NCI-H2029 treated with DMSO at 0.1 percent for 48 hours (cell line): Measurements from ENCODE around the gene DLGAP4.

Experiments
- DNase-seq: peaks from one replicate; lab custom pipeline; 2025; lab: John Stamatoyannopoulos, UW

Gene DLGAP4, protein sequence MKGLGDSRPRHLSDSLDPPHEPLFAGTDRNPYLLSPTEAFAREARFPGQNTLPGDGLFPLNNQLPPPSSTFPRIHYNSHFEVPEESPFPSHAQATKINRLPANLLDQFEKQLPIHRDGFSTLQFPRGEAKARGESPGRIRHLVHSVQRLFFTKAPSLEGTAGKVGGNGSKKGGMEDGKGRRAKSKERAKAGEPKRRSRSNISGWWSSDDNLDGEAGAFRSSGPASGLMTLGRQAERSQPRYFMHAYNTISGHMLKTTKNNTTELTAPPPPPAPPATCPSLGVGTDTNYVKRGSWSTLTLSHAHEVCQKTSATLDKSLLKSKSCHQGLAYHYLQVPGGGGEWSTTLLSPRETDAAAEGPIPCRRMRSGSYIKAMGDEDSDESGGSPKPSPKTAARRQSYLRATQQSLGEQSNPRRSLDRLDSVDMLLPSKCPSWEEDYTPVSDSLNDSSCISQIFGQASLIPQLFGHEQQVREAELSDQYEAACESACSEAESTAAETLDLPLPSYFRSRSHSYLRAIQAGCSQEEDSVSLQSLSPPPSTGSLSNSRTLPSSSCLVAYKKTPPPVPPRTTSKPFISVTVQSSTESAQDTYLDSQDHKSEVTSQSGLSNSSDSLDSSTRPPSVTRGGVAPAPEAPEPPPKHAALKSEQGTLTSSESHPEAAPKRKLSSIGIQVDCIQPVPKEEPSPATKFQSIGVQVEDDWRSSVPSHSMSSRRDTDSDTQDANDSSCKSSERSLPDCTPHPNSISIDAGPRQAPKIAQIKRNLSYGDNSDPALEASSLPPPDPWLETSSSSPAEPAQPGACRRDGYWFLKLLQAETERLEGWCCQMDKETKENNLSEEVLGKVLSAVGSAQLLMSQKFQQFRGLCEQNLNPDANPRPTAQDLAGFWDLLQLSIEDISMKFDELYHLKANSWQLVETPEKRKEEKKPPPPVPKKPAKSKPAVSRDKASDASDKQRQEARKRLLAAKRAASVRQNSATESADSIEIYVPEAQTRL

DNA sequence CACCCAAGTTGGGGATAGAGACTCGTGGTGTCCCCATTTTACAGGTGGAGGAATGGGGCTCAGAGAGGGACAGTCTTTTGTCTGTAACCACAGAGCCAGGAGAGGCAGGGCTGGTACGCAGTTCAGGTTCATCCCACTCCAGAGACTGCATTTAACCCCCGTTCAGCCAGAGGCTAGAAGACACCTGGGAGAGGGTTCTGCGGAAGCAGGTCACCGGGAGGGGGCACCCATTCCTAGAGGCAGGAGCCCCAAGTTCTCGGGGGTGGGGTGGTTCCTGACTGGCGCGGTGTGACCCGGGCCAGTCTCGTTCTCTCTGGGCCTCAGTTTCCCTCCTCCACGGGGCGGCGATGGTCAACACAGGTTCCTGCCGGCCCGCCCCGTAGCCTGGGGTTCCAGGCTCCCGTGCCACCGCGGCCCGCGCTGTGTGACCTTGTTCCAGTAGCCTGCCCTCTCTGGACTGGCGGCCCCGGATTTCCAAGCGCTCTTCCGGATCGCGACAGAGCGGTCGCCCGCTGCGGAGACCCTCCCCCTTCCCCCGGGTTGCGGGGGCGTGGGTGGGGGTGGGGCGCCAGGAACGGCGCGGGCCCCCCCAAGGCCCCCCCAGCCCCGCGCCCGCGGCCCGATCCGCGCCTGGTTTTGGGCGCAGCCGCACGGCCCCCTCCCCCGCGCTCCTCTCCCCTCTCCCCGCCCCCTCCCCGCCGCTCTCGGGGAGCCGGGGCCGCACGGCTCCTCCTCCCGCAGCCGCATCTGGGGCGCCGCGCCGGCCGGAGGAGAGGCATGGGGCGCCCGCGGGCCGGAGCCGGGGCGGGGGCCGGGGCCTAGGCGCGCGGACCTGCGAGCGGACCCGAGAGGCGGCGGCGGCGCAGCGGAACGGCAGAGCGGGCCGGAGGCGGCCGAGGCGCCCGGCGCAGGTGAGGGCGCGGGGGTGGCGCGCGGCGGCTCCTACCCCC is at the start of gene DLGAP4:
DLGAP4 (plus strand) TSS at position 738 of the 950 bp plus-strand sequence. CDS start 125,379 bp downstream, outside the sequence.
- no peak for DNase-seq

DNA sequence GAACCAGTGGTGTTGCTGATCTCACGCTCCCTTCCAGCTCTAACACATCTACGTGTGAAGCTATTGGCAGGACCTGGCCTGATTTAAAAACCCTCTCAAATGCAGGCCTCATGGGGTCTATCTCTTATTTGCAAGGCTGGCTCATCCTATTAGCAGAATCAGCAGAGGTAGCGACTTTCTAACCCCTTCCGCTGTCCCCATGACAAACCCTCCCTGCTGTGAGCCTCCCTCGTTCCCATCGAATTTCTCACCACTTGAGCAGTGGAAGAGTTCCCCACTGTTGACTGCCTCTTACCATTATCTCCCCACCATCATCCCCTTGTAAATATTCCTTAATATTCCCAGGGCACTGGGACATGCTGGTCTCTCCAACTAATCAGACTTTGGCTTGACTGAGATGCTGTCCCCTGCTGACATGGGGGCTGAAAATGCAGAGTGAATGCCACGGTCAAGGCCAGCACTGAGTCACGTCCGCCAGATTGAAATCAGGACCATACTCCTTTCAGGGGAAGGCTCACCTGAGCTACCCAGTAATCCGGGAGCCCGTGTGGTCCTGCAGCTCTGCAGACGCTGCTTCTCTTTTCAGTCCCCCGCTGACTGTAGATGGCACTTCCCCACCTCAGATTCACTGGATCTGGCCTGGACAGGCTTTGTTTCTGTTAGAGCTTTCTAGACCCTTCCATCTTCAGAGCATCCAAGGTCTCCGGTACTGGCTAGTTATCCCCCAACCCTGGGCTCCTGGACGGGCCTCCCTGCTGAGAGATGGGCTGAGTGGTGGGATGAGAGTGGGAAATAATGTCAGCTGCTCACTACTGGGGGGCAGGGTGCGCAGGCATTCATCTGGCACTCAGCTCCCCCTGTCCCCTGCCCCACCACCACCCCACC is 46.7 kb upstream of the DLGAP4 start:
- DNase-seq = no peak

DNA sequence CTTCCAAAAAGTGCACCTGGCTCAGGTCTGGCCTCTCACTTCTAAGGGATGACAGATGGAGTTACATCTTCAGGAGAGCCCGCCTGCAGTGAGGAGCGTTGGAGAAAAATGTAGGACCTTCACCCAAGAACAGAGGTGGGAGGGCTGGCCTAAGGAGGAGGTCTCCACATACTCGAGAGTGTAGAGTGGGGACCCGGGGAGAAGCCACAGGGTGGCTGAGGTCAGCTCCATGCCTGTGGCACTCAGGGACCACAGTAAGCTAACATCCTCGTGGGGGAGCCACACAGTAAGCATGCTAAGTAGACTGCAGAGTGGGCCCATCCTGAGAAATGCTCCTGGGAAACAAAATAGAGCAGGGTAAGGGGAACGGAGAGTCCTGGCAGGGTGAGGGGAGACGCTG is 45.8 kb upstream of the DLGAP4 start:
- no peak for DNase-seq

DNA sequence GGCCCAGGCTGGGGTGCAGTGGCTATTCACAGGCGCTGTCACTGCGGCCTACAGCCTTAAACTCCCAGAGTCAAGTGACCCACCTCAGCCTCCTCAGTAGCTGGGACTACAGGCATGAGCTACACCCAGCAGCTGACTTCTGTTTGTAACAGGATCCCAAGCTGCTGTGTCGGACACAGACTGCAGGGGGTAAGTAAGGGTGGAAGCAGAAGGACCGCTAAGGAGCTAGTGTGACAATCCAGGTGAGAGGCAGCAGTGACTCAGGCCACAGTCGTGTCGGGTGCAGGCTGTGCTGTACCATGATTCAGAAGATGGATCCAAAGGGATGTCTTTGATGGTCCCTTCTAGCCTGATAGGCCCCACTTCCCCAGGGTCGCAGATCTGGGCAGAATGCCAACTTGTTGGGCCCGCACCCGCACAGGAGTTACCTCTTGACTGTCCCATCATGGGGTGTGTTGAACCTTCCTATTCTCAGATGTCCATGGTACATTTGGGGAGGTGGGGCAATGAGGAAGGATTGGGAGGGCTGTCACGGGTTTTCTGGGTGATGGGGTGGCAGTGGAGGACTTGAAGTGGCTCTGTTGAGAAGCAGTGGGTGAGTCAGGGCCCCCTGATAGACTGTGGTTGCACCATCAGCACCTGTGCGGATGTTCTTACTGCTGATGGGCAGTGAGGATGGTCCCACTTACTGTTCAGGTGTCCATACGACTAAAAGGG is 44.6 kb upstream of the DLGAP4 start:
- no peak for DNase-seq

DNA sequence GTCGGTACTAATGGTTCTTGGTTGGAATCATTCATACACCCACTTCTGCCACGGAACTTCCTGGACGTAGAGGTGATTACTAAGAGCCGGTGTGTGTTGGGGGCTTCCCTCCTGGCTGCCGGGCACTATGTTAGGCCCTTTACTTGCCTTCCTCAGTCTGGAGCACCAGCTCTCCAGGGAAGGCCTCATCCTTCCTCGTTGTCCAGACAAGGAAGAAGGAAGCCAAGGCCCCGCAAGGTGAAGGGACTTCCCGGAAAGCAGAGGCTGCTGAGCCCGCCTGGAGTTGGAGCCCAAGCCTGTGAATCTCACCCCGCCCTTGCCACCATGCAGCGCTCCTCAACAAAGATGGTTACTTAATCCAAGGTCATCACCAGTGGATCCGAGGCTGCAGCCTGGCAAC is 43.7 kb upstream of the DLGAP4 start:
- no peak for DNase-seq

DNA sequence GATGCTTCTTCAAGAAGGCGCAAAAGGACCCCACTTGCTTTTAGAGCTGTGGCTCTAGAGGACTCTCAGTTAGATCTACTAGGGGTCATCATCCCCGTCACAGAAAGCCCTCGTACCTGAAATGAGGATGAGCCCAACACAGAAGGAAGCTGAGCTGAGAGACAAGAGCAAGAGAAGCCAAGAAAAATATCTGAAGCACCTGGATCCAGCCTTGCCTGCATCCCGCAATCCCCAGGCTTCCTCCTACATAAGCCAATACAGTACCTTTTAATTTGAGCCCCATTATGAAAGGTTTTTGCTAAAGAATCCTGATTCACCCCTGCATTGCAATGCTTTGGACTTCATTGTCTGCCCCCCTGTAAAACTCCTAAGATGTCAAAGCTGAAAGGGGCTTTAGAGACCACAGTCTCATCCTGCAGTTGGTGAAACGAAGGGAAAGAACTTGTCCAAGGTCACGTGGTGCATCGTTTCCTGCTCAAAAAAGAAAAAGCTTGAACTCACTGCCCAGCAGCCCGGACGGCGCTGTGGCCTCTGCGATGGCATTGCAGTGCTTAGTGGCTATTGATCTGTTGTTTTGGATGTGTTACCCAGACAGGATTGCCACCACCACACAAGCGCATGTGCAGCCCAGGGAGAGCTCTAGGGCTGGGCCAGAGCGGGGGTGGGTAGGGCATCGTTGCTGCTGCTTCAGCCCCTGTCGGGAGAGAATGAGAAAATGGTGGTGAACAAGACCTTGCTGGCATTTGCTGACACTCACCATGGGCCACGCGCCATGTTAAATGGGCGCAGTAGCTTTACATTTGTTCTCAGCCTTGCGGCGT is 41.5 kb upstream of the DLGAP4 start:
- DNase-seq = no peak

DNA sequence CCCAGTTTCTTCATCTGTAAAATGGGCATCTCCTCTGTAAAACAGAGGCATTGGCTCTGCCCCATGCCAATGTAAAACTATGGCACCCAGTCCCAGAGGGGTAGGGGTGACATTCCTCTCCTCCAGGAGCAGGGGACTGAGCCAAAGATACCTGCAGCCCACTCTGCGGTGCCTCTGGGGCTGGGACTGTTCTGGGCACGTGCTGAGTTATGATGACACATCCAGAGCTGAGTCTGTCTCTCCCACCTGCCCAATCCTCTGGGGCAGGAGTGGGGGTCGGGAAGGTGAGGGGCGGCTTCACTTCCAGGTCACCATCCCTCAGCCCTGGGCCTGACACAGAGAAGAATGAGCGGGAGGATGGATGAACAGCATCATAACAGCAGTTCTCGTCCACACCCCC is 40.0 kb upstream of the DLGAP4 start:
- DNase-seq = no peak

DNA sequence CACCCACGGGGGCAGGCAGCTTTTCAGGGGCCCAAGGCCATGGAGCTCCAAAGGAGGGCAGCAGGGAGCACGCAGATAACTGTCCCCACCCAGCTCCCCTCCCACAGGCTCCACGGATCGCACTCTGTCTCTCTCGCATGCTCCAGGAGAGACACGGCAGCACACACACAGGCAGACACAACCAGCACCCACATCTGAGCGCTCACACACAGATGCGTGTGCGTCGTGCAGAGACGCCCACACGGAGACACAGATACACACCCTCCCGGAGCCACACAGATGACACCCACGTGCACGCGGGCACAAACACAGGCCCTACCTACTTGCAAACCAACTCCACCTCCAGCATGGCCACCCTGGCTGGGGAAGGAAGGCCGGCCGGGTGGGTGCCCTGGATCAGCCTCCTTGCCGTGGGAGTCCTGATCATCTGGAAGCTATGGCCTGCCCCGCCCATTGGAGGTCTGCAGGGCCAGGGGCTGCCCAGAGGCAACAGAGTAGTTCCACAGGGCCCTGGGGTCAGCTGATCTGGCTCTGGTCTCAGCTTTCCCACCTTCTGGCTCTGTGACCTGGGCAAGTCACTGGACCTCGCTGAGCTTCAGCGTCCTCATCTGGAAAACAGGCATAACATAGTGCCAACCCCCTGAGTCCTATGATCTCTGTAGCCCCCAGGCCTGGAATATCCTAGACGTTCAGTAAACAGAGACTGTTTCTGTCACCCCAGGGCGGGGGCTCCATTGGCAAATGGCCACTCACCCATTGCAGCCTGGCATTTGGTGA is 38.3 kb upstream of the DLGAP4 start:
- DNase-seq = no peak

DNA sequence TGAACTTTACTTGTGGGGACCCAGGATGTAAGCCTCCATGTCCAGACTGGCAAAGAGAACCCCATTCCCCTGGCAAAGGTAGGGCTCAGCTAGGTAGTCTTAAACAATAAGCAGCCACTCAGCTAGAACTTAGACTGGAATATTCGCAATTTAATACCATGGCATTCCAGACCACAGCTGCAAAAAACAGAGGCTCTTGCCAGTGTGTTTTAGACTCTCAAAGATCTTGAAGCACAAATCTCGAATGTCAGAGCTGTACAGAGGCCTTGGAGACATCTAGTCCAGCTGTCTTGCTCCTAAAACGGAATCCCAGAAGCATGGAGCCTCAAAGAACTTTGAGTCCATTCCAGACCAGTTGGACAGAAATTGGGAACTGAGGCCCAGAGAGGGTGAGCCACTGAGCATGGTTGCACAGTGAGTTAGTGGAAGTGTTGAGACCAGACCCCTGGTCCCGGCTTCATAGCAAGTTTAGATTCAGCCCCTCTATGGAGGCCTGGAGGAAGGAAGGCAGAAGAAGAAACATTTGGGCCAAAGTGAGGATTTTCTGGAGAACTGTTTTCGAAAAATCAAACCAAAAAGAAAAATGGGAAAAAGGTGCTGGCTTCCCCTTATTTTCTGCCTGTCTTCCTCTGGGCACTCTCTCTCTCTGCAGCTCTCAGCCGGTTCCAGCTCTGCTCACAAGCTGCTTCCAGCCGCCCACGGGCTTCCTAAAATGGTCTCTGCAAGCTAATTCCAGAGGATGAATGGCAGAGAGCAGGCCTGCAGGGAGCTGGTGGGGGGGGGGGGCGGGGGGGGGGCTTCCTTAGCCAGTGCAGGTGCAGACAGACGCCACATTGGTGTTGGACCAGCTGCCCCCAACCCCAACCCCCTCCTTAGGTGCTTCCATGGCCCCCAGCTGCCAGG is 37.4 kb upstream of the DLGAP4 start:
- DNase-seq = no peak

DNA sequence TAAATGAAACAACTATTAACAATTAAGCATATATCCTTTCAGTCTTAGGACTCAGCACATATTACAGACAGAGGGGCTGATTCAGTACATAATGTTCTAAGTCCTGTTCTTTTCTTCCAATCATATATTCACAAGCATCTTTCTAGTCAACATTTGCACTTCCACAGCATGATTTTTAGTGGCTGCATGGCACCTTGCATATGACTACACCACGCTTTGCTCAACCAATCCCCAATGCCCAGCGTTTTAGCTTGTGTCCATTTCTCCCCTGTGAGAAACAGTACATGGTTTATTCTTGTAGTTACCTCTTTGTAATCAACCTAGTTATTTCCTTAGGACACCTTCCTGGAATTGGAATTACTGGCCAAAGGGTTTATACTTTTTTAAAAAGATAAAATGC is 36.6 kb upstream of the DLGAP4 start:
- no peak for DNase-seq

DNA sequence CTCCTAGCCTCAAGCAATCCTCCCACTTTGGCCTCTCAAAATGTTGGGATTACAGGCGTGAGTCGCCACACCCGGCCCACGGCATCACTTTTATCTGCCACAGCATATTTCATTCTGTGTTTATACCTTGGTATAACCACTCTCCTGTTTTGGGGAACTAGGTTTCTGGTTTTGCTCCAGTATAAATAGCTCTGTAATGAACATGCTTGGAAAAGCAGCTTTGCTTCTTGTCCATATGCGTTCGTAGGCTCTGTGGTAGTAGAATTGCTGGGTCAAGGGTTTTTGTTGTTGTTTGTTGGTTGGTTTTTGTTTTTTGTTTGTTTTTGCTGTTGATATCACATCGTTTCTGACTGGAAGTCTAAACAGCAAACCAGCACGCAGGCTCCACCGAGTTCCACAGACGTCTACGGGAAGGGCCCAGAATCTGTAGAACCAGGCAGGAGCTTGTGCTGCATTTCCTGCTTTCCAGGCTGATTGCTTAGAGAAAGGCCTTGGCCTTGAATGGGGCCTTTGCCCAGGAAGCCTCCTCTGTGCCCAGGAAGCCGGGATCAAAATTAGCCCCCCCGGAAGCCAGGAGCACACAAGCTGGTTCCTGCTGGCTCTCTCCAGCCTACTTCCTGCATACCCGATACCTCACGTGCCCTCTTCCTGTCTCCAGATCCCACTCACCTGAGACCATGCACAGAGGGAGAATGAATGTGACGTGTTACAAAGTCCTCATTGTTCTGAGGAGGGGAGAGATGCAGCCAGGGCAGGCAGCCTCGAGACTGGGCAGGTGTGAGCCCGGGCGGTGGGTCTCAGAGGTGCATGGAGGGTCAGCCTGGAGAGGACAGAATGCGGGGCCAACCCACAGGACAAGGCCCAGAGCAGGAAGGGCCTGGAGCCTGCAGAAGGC is 35.1 kb upstream of the DLGAP4 start:
- no peak for DNase-seq

DNA sequence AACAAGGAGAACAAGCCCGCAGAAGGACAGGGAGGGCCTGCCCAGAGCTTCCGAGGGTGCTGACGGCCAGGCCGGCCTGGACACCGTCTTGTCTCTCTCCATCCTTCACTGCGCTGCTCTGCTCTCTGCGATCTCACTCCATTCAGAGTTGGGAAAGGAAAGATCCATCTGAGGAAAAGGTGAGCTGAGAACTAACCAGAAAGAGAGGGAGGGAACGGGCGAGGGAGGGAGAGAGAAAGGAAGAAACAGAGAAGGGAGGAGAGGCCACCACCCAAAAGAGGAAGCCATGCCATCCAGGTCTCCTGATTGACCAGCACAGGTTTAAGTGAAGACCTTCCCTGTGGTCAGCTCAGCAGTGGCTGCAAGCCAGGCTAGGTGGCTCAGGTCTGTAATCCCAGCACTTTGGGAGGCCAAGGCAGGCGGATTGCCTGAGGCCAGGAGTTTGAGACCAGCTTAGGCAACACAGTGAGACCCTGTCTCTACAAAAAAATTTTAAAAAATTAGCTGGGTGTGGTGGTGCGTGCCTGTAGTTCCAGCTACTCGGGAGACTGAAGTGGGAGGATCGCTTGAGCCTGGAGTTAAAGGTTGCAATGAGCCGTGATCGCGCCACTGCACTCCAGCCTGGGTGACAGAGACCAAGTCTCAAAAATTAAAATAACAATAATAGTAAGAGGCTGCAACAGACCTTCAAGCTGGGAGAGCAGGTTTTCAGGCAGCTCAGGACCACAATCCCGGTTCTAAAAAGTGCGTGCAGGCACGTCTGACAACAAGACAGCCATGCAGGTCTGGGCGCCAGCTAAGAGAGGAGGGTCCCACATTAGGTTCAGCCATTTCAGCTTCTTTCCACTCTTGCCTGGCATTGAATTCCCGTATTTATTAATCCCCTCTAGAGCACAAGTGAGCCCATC is 34.2 kb upstream of the DLGAP4 start:
- DNase-seq = no peak

DNA sequence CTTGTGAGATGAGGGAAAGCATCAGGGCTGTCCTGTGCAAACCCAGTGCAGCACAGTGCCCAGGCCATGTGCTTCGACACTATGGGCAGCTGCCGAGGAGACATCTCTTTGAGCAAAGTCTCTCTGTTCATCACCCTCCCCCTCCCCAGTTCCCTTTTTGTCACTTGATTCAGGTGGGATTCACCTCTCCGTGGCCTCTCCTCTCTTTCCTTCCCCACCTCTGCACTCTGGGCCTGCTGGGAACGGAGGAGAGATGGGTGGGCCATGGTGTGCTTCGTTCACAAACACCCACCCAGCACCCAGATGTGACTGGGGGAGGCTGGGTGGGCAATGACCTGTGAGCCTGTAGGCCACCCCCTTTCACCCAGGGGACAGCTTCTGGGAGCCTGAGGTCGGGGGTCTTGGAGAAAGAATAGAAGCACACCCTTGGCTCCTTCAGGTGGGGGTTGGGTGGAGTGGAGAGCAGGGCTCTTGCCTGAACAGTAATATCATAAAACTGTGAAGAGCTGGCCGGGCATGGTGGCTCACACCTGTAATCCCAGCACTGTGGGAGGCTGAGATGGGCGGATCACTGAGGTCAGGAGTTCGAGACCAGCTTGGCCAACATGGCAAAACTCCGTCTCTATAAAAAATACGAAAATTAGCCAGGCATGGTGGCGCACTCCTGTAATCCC is 33.5 kb upstream of the DLGAP4 start:
- DNase-seq = no peak

DNA sequence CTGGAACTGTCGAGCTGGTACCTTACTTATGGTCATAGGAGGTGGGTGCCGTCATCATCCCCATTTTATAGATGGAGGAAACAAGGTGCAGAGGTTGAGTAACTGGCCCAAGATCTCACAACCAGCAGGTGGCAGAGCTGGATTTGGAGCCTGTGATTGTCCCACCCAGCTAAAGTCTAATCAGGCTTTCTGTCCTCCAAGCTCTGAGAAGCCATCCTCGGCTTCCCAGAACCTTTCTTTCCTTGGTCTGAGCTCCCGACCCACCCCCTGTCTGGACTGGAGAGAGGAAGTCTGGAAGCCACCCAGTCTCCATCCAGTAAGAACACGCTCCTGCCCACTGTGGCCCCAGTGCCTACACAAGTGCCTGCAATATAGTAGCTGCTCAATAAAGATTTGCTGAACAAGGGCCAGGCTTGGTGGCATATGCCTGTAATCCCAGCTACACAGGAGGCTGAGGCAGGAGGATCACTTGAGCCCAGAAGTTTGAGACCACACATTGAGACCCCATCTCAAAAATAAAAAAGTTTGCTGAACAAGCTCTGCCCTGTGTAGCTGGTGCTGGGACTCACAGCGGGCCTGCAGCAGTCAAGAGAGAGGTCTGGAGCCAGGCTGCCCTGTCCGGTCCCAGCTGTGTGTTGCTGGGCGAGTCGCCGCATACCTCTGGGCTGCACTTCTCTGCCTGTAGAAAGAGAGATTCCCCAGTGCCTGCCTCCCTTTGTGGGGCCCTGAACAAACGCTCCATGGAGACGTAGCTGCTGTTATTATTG is 32.5 kb upstream of the DLGAP4 start:
- no peak for DNase-seq
